Calu3 (cell line): ENCODE measurements around the gene SIAH2. TPM values are rescaled to one million over a fixed set of nuclear protein-coding genes. Genes with fewer than 3 reads are reported as not detected.

Source experiments
- Bru-seq: library from RNA; stranded (reverse); fragments of 400-500 nt; gene quantifications from one replicate; lab custom pipeline; 2021; lab: Mats Ljungman, UMichigan
- BruChase-seq, 2 experiments: library from RNA; stranded (reverse); fragments of 400-500 nt; gene quantifications; one replicate each; lab custom pipeline; 2021; lab: Mats Ljungman, UMichigan
- BruUV-seq: library from RNA; stranded (reverse); fragments of 400-500 nt; replicated peaks from 2 replicates; lab custom pipeline; 2021; lab: Mats Ljungman, UMichigan
- CTCF ChIA-PET: fragments of 300-600 bp; sonication (Branson Sonifier 250); formaldehyde crosslinking; loops from one replicate; lab custom pipeline; 2022; ENCODE audit warnings: antibody characterized with exemption; lab: Charles Lee
- DNase-seq: peaks from one replicate; pipeline ENCODE4 v3.0.0; 2022
- H3K27ac Mint-ChIP-seq: one replicate; pipeline ENCODE4 v1.8.0; 2022; ENCODE audit warnings: mixed read lengths; ENCODE audit not compliant: unreplicated experiment
- H3K27me3 Mint-ChIP-seq: one replicate; pipeline ENCODE4 v1.8.0; 2022; ENCODE audit warnings: mixed read lengths; ENCODE audit not compliant: unreplicated experiment
- H3K36me3 Mint-ChIP-seq: one replicate; pipeline ENCODE4 v1.8.0; 2022; ENCODE audit warnings: mild to moderate bottlenecking, moderate library complexity, mixed read lengths; ENCODE audit not compliant: insufficient read depth, unreplicated experiment
- H3K4me1 Mint-ChIP-seq: one replicate; pipeline ENCODE4 v1.8.0; 2022; ENCODE audit warnings: mild to moderate bottlenecking, low read depth, mixed read lengths; ENCODE audit not compliant: unreplicated experiment
- H3K4me3 Mint-ChIP-seq: one replicate; pipeline ENCODE4 v1.8.0; 2022; ENCODE audit warnings: mild to moderate bottlenecking, low read depth, moderate library complexity, mixed read lengths; ENCODE audit not compliant: unreplicated experiment
- H3K9me3 Mint-ChIP-seq: one replicate; pipeline ENCODE4 v1.8.0; 2022; ENCODE audit warnings: low read depth, mixed read lengths; ENCODE audit not compliant: unreplicated experiment
- intact Hi-C: fragments of 100-400 bp; cut with micrococcal nuclease; formaldehyde crosslinking; loops from one replicate; pipeline ENCODE4 v1.10.0; 2022; ENCODE audit not compliant: unreplicated experiment
- long read RNA-seq: library from polyadenylated mRNA; stranded (forward); transcript quantifications from one replicate; pipeline ENCODE4 v2.0.0, GENCODE V29; 2022
- total RNA-seq: library from RNA; stranded (reverse); gene quantifications from 2 replicates; pipeline ENCODE4 v1.2.3, GENCODE V29; 2022
- TF ChIP-seq, protein P1 (sequence below): fragments of 200-600 bp; IDR thresholded peaks from one replicate; pipeline ENCODE4 v1.8.0; 2022; ENCODE audit warnings: antibody characterized with exemption; ENCODE audit not compliant: unreplicated experiment

The SIAH2 gene, protein sequence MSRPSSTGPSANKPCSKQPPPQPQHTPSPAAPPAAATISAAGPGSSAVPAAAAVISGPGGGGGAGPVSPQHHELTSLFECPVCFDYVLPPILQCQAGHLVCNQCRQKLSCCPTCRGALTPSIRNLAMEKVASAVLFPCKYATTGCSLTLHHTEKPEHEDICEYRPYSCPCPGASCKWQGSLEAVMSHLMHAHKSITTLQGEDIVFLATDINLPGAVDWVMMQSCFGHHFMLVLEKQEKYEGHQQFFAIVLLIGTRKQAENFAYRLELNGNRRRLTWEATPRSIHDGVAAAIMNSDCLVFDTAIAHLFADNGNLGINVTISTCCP
- total RNA-seq (30.6 and 33.6 TPM in 2 replicates), Bru-seq, nascent RNA (percentile 90 among the genes with signal in this experiment), BruChase-seq, experiment 1, labeled RNA remaining after a 6-hour chase (percentile 68 among the genes with signal in this experiment), BruChase-seq, experiment 2, labeled RNA remaining after a 2-hour chase (percentile 79 among the genes with signal in this experiment)
- long read RNA-seq, transcript SIAH2-201 (2 exons, 2,517 nt), result major isoform, 70 of 79 reads
- long read RNA-seq, partial matches to known transcripts, result 0 of 79 reads
- long read RNA-seq, other reads (novel, unspliced or antisense), result 9 of 79 reads

DNA sequence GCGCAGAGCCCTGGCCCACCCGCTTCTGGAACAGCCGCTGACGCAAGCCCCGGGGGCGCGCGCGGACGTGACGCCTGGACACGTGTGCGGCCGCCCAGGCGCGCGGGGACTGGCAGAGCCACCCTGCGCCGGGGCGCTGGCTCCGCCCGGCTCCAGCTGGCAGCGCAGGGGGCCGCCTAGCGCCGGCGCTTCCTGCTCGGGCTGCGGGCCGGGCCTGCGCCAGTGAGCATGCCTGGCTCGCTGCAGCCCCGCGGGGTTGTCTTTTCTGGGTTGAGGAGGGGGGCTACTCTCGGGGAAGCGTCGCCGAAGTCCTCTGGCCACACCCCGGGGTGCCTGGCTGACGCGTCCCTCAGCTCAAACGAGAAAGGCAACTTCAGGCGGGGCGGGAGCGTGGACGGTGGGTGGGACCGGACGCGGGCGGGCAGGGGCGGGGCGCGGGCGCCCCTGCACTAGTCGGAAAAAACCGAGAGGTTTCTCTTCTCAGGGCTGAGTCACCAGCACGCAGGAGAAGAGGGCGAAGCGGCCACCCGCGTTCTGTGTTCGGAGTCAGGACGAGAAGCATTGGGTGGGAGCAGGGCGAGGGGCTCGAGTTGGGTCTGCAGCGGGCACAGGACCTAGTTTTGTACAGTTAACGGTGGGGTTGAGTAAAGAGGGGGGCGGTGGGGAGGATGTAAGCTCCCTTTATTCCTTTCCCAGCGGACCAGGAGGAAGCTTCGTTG, at the start of gene SIAH2:
TSS of gene SIAH2 (minus strand) at position 48 of the 719 bp plus-strand sequence. CDS start 320 bp downstream, outside the sequence.
- DNase-seq, result peak; percentile 97
- TF ChIP-seq, protein P1, sequence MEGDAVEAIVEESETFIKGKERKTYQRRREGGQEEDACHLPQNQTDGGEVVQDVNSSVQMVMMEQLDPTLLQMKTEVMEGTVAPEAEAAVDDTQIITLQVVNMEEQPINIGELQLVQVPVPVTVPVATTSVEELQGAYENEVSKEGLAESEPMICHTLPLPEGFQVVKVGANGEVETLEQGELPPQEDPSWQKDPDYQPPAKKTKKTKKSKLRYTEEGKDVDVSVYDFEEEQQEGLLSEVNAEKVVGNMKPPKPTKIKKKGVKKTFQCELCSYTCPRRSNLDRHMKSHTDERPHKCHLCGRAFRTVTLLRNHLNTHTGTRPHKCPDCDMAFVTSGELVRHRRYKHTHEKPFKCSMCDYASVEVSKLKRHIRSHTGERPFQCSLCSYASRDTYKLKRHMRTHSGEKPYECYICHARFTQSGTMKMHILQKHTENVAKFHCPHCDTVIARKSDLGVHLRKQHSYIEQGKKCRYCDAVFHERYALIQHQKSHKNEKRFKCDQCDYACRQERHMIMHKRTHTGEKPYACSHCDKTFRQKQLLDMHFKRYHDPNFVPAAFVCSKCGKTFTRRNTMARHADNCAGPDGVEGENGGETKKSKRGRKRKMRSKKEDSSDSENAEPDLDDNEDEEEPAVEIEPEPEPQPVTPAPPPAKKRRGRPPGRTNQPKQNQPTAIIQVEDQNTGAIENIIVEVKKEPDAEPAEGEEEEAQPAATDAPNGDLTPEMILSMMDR, result no peak
- peaks cover 43% of the 10 kb centered on the region for H3K36me3 Mint-ChIP-seq
- H3K27me3 Mint-ChIP-seq, result no peaks in the 10 kb centered on the region
- no TSS peak for BruUV-seq
- CTCF ChIA-PET, result interaction anchor here (0.6 to 2.4 kb wide), 13 partner anchors 12 to 355 kb away, joined by 3 to 12 read pairs (median 4); partner anchors contain the start of genes ERICH6 and TSC22D2
- no peaks in the 10 kb centered on the region for H3K9me3 Mint-ChIP-seq
- H3K27ac Mint-ChIP-seq, result peak within 1 kb of the TSS; percentile 97
- intact Hi-C loops, result loop anchor here (2.0 to 5.0 kb wide), 3 partner anchors 42 to 216 kb away; partner anchors contain the start of genes EIF2A, SELENOT and SERP1
- peak within 1 kb of the TSS; percentile 88 for H3K4me3 Mint-ChIP-seq
- H3K4me1 Mint-ChIP-seq, result peaks cover 46% of the 10 kb centered on the region

DNA sequence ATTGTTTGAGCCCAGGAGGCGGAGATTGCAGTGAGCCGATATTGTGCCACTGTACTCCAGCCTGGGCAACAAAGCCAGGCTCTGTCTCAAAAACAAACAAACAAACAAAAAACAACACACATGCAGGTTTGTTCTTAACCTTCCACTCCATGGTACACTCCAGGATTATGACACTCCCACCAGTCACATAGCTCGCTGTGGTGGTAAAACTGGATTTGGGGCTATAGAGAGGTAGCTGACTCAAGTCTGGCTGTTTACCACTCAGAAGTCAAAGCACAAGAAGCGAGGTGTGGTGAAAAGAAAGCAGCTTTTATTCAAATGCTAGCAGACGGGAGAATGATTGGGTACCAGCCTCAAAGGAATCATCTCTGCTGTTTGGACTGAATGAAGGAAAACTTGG, 49.0 kb upstream of the SIAH2 start:
- DNase-seq, result no peak
- H3K4me1 Mint-ChIP-seq, result no peaks in the 10 kb centered on the region
- BruUV-seq, result no TSS peak
- intact Hi-C loops, result no loop called here
- no peak overlapping the region for H3K4me3 Mint-ChIP-seq
- no peaks in the 10 kb centered on the region for H3K36me3 Mint-ChIP-seq
- TF ChIP-seq, protein P1, result no peak
- no peak overlapping the region for H3K27ac Mint-ChIP-seq
- CTCF ChIA-PET, result no interaction called here
- H3K9me3 Mint-ChIP-seq, result no peaks in the 10 kb centered on the region
- peaks cover 58% of the 10 kb centered on the region for H3K27me3 Mint-ChIP-seq

DNA sequence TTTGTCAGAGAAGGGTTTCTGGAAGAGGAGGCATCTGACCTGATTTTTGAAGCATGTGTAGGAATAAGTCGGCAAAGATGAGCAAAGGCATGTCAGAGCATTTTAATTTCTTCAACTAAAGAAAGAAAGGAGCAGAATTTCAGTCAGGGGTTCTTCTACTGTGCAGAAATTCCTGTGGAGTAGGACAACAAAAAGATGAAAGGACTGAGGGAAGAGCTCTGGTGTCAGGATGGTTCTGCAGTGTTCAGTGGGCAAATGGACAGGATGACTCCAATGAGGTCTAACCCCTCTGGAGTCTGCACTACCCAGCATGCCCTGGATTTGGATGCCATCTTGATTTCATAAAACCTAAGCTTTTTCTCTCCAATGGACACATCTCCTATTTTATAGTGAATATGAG, 47.7 kb upstream of the SIAH2 start:
- TF ChIP-seq, protein P1, result no peak
- peaks cover 71% of the 10 kb centered on the region for H3K27me3 Mint-ChIP-seq
- no peak overlapping the region for H3K27ac Mint-ChIP-seq
- H3K4me1 Mint-ChIP-seq, result no peaks in the 10 kb centered on the region
- H3K4me3 Mint-ChIP-seq, result no peak overlapping the region
- intact Hi-C loops, result no loop called here
- no peak for DNase-seq
- CTCF ChIA-PET, result interaction anchor here (0.8 kb wide), 1 partner anchor 243 kb away, joined by 4 read pairs; no protein-coding TSS in a partner anchor
- no peaks in the 10 kb centered on the region for H3K36me3 Mint-ChIP-seq
- H3K9me3 Mint-ChIP-seq, result no peaks in the 10 kb centered on the region
- BruUV-seq, result no TSS peak
